ENCODE measurements around the gene STX11.

DNA sequence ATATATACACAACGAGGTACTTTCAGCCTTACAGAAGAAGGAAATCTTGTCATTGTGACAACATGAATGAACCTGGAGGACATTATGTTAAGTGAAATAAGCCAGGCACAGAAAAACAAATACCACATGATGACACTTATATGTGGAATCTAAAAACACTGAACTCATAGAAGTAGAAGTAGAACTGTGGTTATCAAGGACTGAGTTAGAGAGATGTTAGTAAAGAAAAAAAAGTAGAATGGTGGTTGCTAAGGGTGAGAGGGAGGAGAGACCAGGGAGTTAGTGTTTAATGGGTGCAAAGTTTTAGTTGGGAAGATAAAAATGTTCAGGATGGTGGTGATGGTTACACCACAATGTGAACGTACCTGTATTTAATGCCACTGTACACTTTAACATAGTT lies 4.8 kb upstream of the STX11 start:
- TF ChIP-seq CTCF (IDR thresholded peaks at IDR 0.05; ENCODE audit: borderline replicate concordance, extremely low read depth, low read length, poor library complexity, severe bottlenecking) (no peak), EZH2 (IDR thresholded peaks at IDR 0.05; ENCODE audit: borderline replicate concordance, low read depth, low read length, severe bottlenecking) (no peak)

Measured in DND-41 (cell line).